HG02970 (cell line): ENCODE measurements around the gene MFAP3.

Source experiments
- ATAC-seq: cut with Tn5 transposase; IDR thresholded peaks from one replicate; pipeline ENCODE4 v1.9.1; 2021; ENCODE audit warnings: mild to moderate bottlenecking, moderate library complexity, moderate number of reproducible peaks; ENCODE audit not compliant: unreplicated experiment, low FRiP score

The MFAP3 gene

GRCh38 chr5:154087260-154087659, 48.5 kb downstream of the MFAP3 start:
- ATAC-seq: no peak

DNA sequence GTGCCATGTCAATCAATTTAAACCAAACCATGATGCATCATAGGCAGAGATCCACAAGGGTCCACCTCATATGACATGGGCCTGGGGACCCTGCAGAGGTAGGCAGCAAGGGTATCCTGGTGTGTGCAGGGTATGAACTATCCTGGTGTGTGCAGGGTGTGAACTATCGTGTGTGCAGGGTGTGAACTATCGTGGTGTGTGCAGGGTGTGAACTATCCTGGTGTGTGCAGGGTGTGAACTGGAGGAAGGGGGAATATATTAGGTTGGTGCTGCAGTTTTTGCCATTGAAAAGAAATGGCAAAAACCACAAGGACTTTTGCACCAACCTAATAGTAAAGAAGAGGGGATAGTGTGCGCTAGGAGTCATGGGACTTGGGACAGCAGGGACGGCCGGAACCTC, 50.0 kb downstream of the MFAP3 start:
- ATAC-seq: no peak

- no peak for ATAC-seq
Observed at GRCh38 chr5:154090656-154091055, 51.9 kb downstream of the MFAP3 start.

- no peak for ATAC-seq
Observed at GRCh38 chr5:154092356-154093141, 53.8 kb downstream of the MFAP3 start.

DNA sequence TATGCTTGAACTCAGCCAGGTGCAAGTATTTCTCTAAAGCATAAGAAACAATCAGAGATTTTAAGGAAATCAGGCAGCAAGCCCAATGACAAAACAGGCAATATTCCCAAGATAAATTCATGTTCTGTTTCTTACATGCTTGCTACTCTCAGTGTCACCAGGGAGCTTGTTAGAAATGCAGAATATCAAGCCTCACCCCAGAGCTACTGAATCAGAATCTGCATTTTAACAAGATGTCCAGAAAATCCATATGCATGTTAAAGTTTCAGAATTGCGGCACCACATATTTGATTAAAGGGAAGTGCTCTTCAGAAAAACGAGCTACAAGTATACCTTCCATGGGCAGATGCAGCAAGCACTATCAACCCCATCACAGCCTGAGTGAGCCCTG, 54.4 kb downstream of the MFAP3 start:
- no peak for ATAC-seq

- no peak for ATAC-seq
Observed at GRCh38 chr5:154095904-154096303, 57.1 kb downstream of the MFAP3 start.

- no peak for ATAC-seq
Observed at GRCh38 chr5:154097031-154097430, 58.3 kb downstream of the MFAP3 start.

DNA sequence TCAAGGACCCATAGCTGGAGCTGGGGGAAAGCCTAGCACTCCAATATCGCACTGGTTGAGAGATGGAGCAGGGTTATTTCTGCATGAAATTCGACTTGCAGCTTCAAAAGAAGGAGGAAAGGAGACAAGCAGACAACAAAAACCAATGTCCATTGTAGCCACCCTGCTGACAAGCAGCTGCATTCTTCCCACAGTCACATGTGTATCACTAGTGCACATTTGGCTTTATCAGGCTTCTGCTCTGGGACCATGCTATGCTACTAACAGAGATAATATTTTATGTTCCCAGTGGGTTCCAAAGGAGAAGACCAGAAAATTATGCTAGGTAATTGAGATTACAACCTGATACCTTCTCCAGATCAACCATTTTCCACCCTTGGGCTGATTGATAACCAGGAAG, 59.7 kb downstream of the MFAP3 start:
- no peak for ATAC-seq

DNA sequence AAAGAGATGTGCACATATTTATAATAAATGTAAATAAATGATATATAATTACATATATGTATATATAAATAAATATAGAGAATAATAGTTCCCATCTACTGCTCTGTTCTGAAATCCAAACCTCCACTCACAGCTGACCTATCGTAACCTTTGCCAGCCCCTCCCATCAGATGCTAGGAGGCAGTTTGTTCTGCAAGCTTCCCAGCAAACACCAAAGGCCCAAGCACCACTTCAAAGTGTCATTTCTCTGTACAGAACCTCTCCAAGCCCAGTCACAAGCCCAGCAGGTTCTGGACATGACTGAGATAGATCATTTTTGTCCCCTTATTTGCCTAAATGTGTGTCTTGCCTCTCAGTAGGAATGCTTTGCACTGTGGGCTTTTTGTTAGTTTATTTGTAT, 62.4 kb downstream of the MFAP3 start:
- no peak for ATAC-seq

- ATAC-seq: no peak
Observed at GRCh38 chr5:154103233-154103632, 64.5 kb downstream of the MFAP3 start.
